ENCODE results near the gene CEP152. TPM values are rescaled to one million over a fixed set of nuclear protein-coding genes. Genes with fewer than 3 reads are reported as not detected.
"Not testable (repeated sequence)": the region's sequence is repeated elsewhere in the genome, so short reads cannot be mapped to it uniquely, and the experiment has no call there.

Gene CEP152
- total RNA-seq, 1 donor from 2014 or later: 16.0 TPM

GRCh38 chr15:48798319-48798718, 12.6 kb downstream of the CEP152 start:
- H3K27ac Mint-ChIP-seq: no peak overlapping the region
- no peaks in the 10 kb centered on the region for H3K9me3 Mint-ChIP-seq
- no peak for DNase-seq (ENCODE audit: extremely low spot score, unreplicated experiment)
- H3K36me3 Mint-ChIP-seq: no peaks in the 10 kb centered on the region
- H3K4me1 Mint-ChIP-seq (ENCODE audit: unreplicated experiment): peaks cover 22% of the 10 kb centered on the region
- TF ChIP-seq CTCF (conservative IDR thresholded peaks at IDR 0.05): no peak
- no peaks in the 10 kb centered on the region for H3K27me3 Mint-ChIP-seq
- H3K4me3 Mint-ChIP-seq: no peak overlapping the region

GRCh38 chr15:48796930-48797329, 13.9 kb downstream of the CEP152 start:
- H3K36me3 Mint-ChIP-seq: peaks cover 7% of the 10 kb centered on the region
- H3K9me3 Mint-ChIP-seq: no peaks in the 10 kb centered on the region
- no peak for DNase-seq (ENCODE audit: extremely low spot score, unreplicated experiment)
- no peak for TF ChIP-seq CTCF (conservative IDR thresholded peaks at IDR 0.05)
- no peak overlapping the region for H3K4me3 Mint-ChIP-seq
- H3K27me3 Mint-ChIP-seq: no peaks in the 10 kb centered on the region
- peaks cover 22% of the 10 kb centered on the region for H3K4me1 Mint-ChIP-seq (ENCODE audit: unreplicated experiment)
- H3K27ac Mint-ChIP-seq: no peak overlapping the region

GRCh38 chr15:48796521-48796920, 14.3 kb downstream of the CEP152 start:
- TF ChIP-seq CTCF (conservative IDR thresholded peaks at IDR 0.05): no peak
- H3K36me3 Mint-ChIP-seq: peaks cover 7% of the 10 kb centered on the region
- peaks cover 22% of the 10 kb centered on the region for H3K4me1 Mint-ChIP-seq (ENCODE audit: unreplicated experiment)
- no peak overlapping the region for H3K27ac Mint-ChIP-seq
- no peaks in the 10 kb centered on the region for H3K9me3 Mint-ChIP-seq
- no peak for DNase-seq (ENCODE audit: extremely low spot score, unreplicated experiment)
- no peak overlapping the region for H3K4me3 Mint-ChIP-seq
- H3K27me3 Mint-ChIP-seq: no peaks in the 10 kb centered on the region

GRCh38 chr15:48795901-48796300, 15.0 kb downstream of the CEP152 start:
- TF ChIP-seq CTCF (conservative IDR thresholded peaks at IDR 0.05): no peak
- Mint-ChIP-seq H3K4me1 (ENCODE audit: unreplicated experiment) (peaks cover 20% of the 10 kb centered on the region), H3K9me3 (no peaks in the 10 kb centered on the region), H3K27ac (no peak overlapping the region), H3K27me3 (no peaks in the 10 kb centered on the region), H3K36me3 (peaks cover 7% of the 10 kb centered on the region), H3K4me3 (no peak overlapping the region)
- DNase-seq (ENCODE audit: extremely low spot score, unreplicated experiment): no peak

- Mint-ChIP-seq H3K27ac (peak overlapping the region; percentile 96), H3K4me1 (ENCODE audit: unreplicated experiment) (peaks cover 11% of the 10 kb centered on the region), H3K36me3 (peaks cover 16% of the 10 kb centered on the region), H3K9me3 (no peaks in the 10 kb centered on the region), H3K4me3 (peak overlapping the region; percentile 54), H3K27me3 (no peaks in the 10 kb centered on the region)
- no peak for DNase-seq (ENCODE audit: extremely low spot score, unreplicated experiment)
- TF ChIP-seq CTCF (conservative IDR thresholded peaks at IDR 0.05): no peak
Measured at GRCh38 chr15:48794697-48795134, 16.2 kb downstream of the CEP152 start.

- Mint-ChIP-seq H3K9me3 (no peaks in the 10 kb centered on the region), H3K4me1 (ENCODE audit: unreplicated experiment) (peaks cover 7% of the 10 kb centered on the region), H3K27ac (no peak overlapping the region), H3K4me3 (no peak overlapping the region), H3K36me3 (peaks cover 21% of the 10 kb centered on the region), H3K27me3 (no peaks in the 10 kb centered on the region)
- DNase-seq (ENCODE audit: extremely low spot score, unreplicated experiment): no peak
- TF ChIP-seq CTCF (conservative IDR thresholded peaks at IDR 0.05): no peak
Measured at GRCh38 chr15:48792408-48792807, 18.5 kb downstream of the CEP152 start.

GRCh38 chr15:48790466-48791115, 20.3 kb downstream of the CEP152 start:
- not testable (repeated sequence) for H3K9me3 Mint-ChIP-seq; H3K27me3 Mint-ChIP-seq; H3K4me1 Mint-ChIP-seq (ENCODE audit: unreplicated experiment); H3K27ac Mint-ChIP-seq; DNase-seq (ENCODE audit: extremely low spot score, unreplicated experiment); H3K4me3 Mint-ChIP-seq
- H3K36me3 Mint-ChIP-seq: peaks cover 26% of the 10 kb centered on the region

Data from type B pancreatic cell (in vitro differentiated cells).